22Rv1 (cell line): ENCODE measurements around the gene MKNK2.

Experiments used
- CTCF ChIP-seq: fragments of 450-650 bp; IDR thresholded peaks from 2 replicates; pipeline ENCODE4 v1.5.1; 2017; ENCODE audit warnings: mild to moderate bottlenecking
- ZFX ChIP-seq: fragments of 450-650 bp; IDR thresholded peaks from 2 replicates; pipeline ENCODE4 v1.6.1; 2017; ENCODE audit warnings: antibody characterized with exemption, borderline replicate concordance

- no peak for TF ChIP-seq CTCF
- TF ChIP-seq ZFX = no peak
These were observed 36.6 kb upstream of the MKNK2 start for GRCh38 chr19:2087621-2088100.
